HepG2 (cell line): Measurements from ENCODE around the gene CCL27. TPM values are rescaled to one million over a fixed set of nuclear protein-coding genes. Genes with fewer than 3 reads are reported as not detected.

Source experiments
- ADNP ChIP-seq: sonication (generic); formaldehyde crosslinking; IDR thresholded peaks from 2 replicates; pipeline ENCODE4 v1.4.0; 2020; ENCODE audit warnings: missing genetic modification reagents
- AKAP8 ChIP-seq: sonication (generic); formaldehyde crosslinking; IDR thresholded peaks from 2 replicates; pipeline ENCODE4 v1.5.1; 2020; ENCODE audit warnings: mild to moderate bottlenecking, missing genetic modification reagents
- BCL3 ChIP-seq: sonication (generic); formaldehyde crosslinking; IDR thresholded peaks from 2 replicates; pipeline ENCODE4 v1.5.1; 2020; ENCODE audit warnings: mild to moderate bottlenecking, missing genetic modification reagents, moderate library complexity
- FOXO1 ChIP-seq: sonication (generic); formaldehyde crosslinking; IDR thresholded peaks from 2 replicates; pipeline ENCODE4 v1.4.0; 2020; ENCODE audit warnings: missing genetic modification reagents
- HMG20A ChIP-seq: IDR thresholded peaks from 2 replicates; pipeline ENCODE4 v1.6.1; 2016; ENCODE audit warnings: borderline replicate concordance
- HMGXB4 ChIP-seq, 2 experiments: sonication (generic) in 1 of 2; formaldehyde crosslinking in 1 of 2; IDR thresholded peaks; 2 replicates each; pipeline versions ENCODE4 v1.4.0 to v1.6.1; 2018 to 2020; ENCODE audit warnings: missing genetic modification reagents in 2 of 2, borderline replicate concordance in 1 of 2, low read depth in 1 of 2, mild to moderate bottlenecking in 1 of 2, missing biosample characterization in 1 of 2
- LCORL ChIP-seq, 2 experiments: fragments of 450-650 bp in 1 of 2; sonication (generic) in 1 of 2; formaldehyde crosslinking in 1 of 2; IDR thresholded peaks; 2 replicates each; pipeline versions ENCODE4 v1.5.0 to v1.6.1; 2017 to 2020; ENCODE audit warnings: antibody characterized with exemption in 1 of 2, missing genetic modification reagents in 1 of 2
- MAFG ChIP-seq: sonication (generic); formaldehyde crosslinking; IDR thresholded peaks from 2 replicates; pipeline ENCODE4 v1.5.1; 2020; ENCODE audit warnings: mild to moderate bottlenecking, missing genetic modification reagents
- TAF15 ChIP-seq: fragments of 200-400 bp; formaldehyde crosslinking; IDR thresholded peaks from one replicate; pipeline ENCODE4 v1.6.1; 2018; ENCODE audit warnings: mild to moderate bottlenecking, low read depth, low read length; ENCODE audit not compliant: poor library complexity, severe bottlenecking
- ZBTB49 ChIP-seq: sonication (generic); formaldehyde crosslinking; IDR thresholded peaks from 2 replicates; pipeline ENCODE4 v1.4.0; 2020; ENCODE audit warnings: missing genetic modification reagents, borderline replicate concordance
- ZNF143 ChIP-seq: sonication (generic); formaldehyde crosslinking; IDR thresholded peaks from 2 replicates; pipeline ENCODE4 v1.4.0; 2020; ENCODE audit warnings: missing genetic modification reagents
- ZNF18 ChIP-seq: sonication (generic); formaldehyde crosslinking; IDR thresholded peaks from 2 replicates; pipeline ENCODE4 v1.8.0; 2022; ENCODE audit warnings: mild to moderate bottlenecking, missing genetic modification reagents; ENCODE audit not compliant: insufficient replicate concordance
- ZNF281 ChIP-seq: sonication (generic); formaldehyde crosslinking; IDR thresholded peaks from 2 replicates; pipeline ENCODE4 v1.4.0; 2020; ENCODE audit warnings: missing genetic modification reagents, borderline replicate concordance
- ZNF3 ChIP-seq: IDR thresholded peaks from 2 replicates; pipeline ENCODE4 v1.7.0; 2017; ENCODE audit warnings: inconsistent platforms
- ZNF574 ChIP-seq: sonication (generic); formaldehyde crosslinking; IDR thresholded peaks from 2 replicates; pipeline ENCODE4 v1.4.0; 2020; ENCODE audit warnings: missing genetic modification reagents
- polyA plus RNA-seq, 8 experiments: library from polyadenylated mRNA; depleted of rRNA in 3 of 8; stranded (reverse) in 7 of 8; unstranded in 1 of 8; fragments of >200 nt; fragmentation: Illumina TruSeq in 4 of 8; extraction: Trizol in 4 of 8; gene quantifications; 2 replicates each; pipeline versions ENCODE4 v1.2.1 to v1.2.3, GENCODE V29; 2011 to 2016; ENCODE audit warnings: low read depth in 4 of 8, missing spikeins in 1 of 8, mixed read lengths in 1 of 8; ENCODE audit not compliant: insufficient read depth in 1 of 8
- total RNA-seq, 5 experiments: library from RNA; depleted of rRNA; stranded (reverse); fragments of >200 nt; fragmentation: Illumina TruSeq; extraction: Trizol; gene quantifications; 2 replicates each; pipeline ENCODE4 v1.2.3, GENCODE V29; 2016; ENCODE audit warnings: low read depth in 1 of 5

Gene CCL27
- total and polyA plus RNA-seq, 2 of the 13 experiments (the other 11 are each of a cell fraction or from before 2014, with no cell fraction given): not detected

DNA sequence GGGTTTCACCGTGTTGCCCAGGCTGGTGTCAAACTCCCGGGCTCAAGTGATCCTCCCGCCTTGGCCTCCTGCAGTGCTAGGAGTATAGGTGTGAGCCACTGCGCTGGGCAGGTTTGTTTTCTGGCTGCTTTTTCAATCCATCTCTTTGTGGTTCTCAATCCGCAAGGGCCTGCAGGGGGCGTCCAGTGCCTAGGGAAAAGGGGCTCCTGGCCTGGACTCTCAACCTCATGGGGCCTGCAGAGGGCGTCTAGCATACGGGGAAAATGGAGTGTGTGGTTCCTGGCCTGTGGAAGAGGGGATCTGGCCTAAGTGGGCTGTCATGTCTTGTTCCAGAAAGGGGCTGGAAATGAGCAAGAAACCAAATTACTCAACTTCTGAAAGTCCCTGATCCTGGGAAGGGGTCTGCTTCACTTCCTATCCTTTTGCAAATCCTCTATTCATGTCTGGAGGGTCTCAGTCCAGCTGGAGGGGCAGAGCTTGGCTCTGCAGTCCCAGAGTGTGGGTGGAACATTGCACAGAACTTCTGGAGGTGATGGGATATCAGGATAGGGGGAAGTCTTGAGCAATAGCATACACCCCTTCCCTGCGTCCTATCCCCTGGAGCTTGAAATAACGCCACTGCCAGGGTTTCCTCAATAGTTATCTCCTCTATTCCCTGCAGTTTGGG is 12.7 kb upstream of the CCL27 start (continued):
- peak; percentile 81 to 84; a peak in 3 of 4 replicates for TF ChIP-seq HMGXB4 (CRISPR knock-in tag; IDR thresholded peaks at IDR 0.05; ENCODE audit: borderline replicate concordance in 1 of 2, low read depth in 1 of 2)
- TF ChIP-seq LCORL (IDR thresholded peaks at IDR 0.05): no peak
- 0 out of 2 replicates have a peak, but pooled peaks have one; percentile 29 for TF ChIP-seq LCORL (CRISPR knock-in tag; IDR thresholded peaks at IDR 0.05)
- no peak for TF ChIP-seq HMG20A (CRISPR knock-in tag)
- TF ChIP-seq BCL3: no peak
- no peak for TF ChIP-seq ZNF281
- no peak for TF ChIP-seq MAFG (CRISPR knock-in tag)
- TF ChIP-seq ZNF143 (CRISPR knock-in tag): no peak
- TF ChIP-seq ZBTB49 (CRISPR knock-in tag): no peak
- no peak for TF ChIP-seq ZNF3 (CRISPR knock-in tag)
- TF ChIP-seq ZNF18 (CRISPR knock-in tag): no peak
- TF ChIP-seq TAF15: no peak
- TF ChIP-seq ZNF574 (CRISPR knock-in tag): peak; percentile 63
- no peak for TF ChIP-seq FOXO1 (CRISPR knock-in tag)
- no peak for TF ChIP-seq AKAP8 (CRISPR knock-in tag)
- no peak for TF ChIP-seq ADNP
